Mesenteric fat pad (tissue), 1 donor: ENCODE measurements around the gene C14orf132. TPM values are rescaled to one million over a fixed set of nuclear protein-coding genes. Genes with fewer than 3 reads are reported as not detected.

Source experiments
- DNase-seq: peaks from one replicate; pipeline ENCODE4 v3.0.0-alpha.2; 2020; ENCODE audit warnings: low spot score
- total RNA-seq: library from RNA; stranded (reverse); fragmentation: NEBNext Ultra II Directional; extraction: Animal tissue kit (Norgen Biotek cat#: 25700); gene quantifications from one replicate; pipeline ENCODE4 v1.2.1, GENCODE V29; 2021
- donor health status: DM: yes; HTN: yes; CAD: no.

C14orf132 gene
- total RNA-seq, 1 donor from 2014 or later: 2.7 TPM

- peak; percentile 76 for DNase-seq
Observed at GRCh38 chr14:96096639-96097610, 57.8 kb downstream of the C14orf132 start.

GRCh38 chr14:96097752-96098151 is 58.6 kb downstream of the C14orf132 start:
- peak; percentile 37 for DNase-seq

- peak; percentile 67 for DNase-seq
Observed at GRCh38 chr14:96098309-96098998, 59.3 kb downstream of the C14orf132 start.

- DNase-seq: no peak
Observed at GRCh38 chr14:96098999-96099335, 59.8 kb downstream of the C14orf132 start.

GRCh38 chr14:96100161-96101064 is 61.3 kb downstream of the C14orf132 start:
- DNase-seq: peak; percentile 91

- DNase-seq: peak; percentile 18
Observed at GRCh38 chr14:96102081-96102856, 63.1 kb downstream of the C14orf132 start.

- no peak for DNase-seq
Observed at GRCh38 chr14:96103075-96103474, 63.9 kb downstream of the C14orf132 start.

GRCh38 chr14:96103560-96104460 is 64.6 kb downstream of the C14orf132 start:
- peak; percentile 73 for DNase-seq

GRCh38 chr14:96104469-96105057 is 65.4 kb downstream of the C14orf132 start:
- peak; percentile 92 for DNase-seq

- peak; percentile 73 for DNase-seq
Observed at GRCh38 chr14:96105089-96105925, 66.1 kb downstream of the C14orf132 start.

GRCh38 chr14:96105926-96106441 is 66.8 kb downstream of the C14orf132 start:
- peak; percentile 83 for DNase-seq

- peak; percentile 73 for DNase-seq
Observed at GRCh38 chr14:96106891-96107290, 67.7 kb downstream of the C14orf132 start.

GRCh38 chr14:96108061-96108795 is 69.1 kb downstream of the C14orf132 start:
- peak; percentile 37 for DNase-seq

- DNase-seq: peak; percentile 39
Observed at GRCh38 chr14:96108911-96109310, 69.7 kb downstream of the C14orf132 start.

- DNase-seq: peak; percentile 78
Observed at GRCh38 chr14:96109596-96110355, 70.6 kb downstream of the C14orf132 start.

GRCh38 chr14:96112032-96112431 is 72.9 kb downstream of the C14orf132 start:
- DNase-seq: peak; percentile 45
